Muscle of leg (tissue), 11 donors: ENCODE data around the gene CDH23. TPM values are rescaled to one million over a fixed set of nuclear protein-coding genes. Genes with fewer than 3 reads are reported as not detected.
A peak's percentile ranks its signal among the peaks of the same experiment; 100 is the strongest.

Source experiments
- DNase-seq: peaks from one replicate; pipeline ENCODE4 v3.0.0; 2013
- H3K27ac ChIP-seq: one replicate; pipeline ENCODE4 v1.5.1; 2013; ENCODE audit warnings: mild to moderate bottlenecking, low read length, control low read depth
- H3K27me3 ChIP-seq: one replicate; pipeline ENCODE4 v1.6.1; 2013; ENCODE audit warnings: low read length; ENCODE audit not compliant: control insufficient read depth, insufficient read depth
- H3K36me3 ChIP-seq: one replicate; pipeline ENCODE4 v1.6.1; 2013; ENCODE audit warnings: low read length; ENCODE audit not compliant: control insufficient read depth, insufficient read depth
- H3K4me1 ChIP-seq: one replicate; pipeline ENCODE4 v1.6.1; 2013; ENCODE audit warnings: low read length; ENCODE audit not compliant: control insufficient read depth, insufficient read depth
- H3K4me3 ChIP-seq: one replicate; pipeline ENCODE4 v1.5.1; 2013; ENCODE audit warnings: low read length, control low read depth
- H3K9me3 ChIP-seq: replicated peaks from 2 replicates; pipeline ENCODE4 v1.6.1; 2013; ENCODE audit warnings: low read depth, low read length; ENCODE audit not compliant: control insufficient read depth
- WGBS: methylation state at CpG from one replicate; pipeline ENCODE4 v1.1.5; 2013; ENCODE audit warnings: missing lambda C conversion rate; ENCODE audit not compliant: insufficient coverage; 5-methylcytosine and 5-hydroxymethylcytosine counted together
- polyA plus RNA-seq, 8 donors: library from polyadenylated mRNA; unstranded; fragments of 120-200 nt; gene quantifications; one replicate each; pipeline versions ENCODE4 v1.2.1 to v1.2.3, GENCODE V29; 2013; ENCODE audit warnings: inconsistent platforms in 1 of 8, low replicate concordance in 1 of 8; ENCODE audit not compliant: insufficient read length in 8 of 8, insufficient read depth in 1 of 8
- total RNA-seq: library from RNA; stranded (reverse); fragments of 120-200 nt; gene quantifications from one replicate; pipeline ENCODE4 v1.2.4, GENCODE V29; 2013

The CDH23 gene
- total and polyA plus RNA-seq, 9 donors: 3.4 to 5.7 (median 4.9) TPM

DNA sequence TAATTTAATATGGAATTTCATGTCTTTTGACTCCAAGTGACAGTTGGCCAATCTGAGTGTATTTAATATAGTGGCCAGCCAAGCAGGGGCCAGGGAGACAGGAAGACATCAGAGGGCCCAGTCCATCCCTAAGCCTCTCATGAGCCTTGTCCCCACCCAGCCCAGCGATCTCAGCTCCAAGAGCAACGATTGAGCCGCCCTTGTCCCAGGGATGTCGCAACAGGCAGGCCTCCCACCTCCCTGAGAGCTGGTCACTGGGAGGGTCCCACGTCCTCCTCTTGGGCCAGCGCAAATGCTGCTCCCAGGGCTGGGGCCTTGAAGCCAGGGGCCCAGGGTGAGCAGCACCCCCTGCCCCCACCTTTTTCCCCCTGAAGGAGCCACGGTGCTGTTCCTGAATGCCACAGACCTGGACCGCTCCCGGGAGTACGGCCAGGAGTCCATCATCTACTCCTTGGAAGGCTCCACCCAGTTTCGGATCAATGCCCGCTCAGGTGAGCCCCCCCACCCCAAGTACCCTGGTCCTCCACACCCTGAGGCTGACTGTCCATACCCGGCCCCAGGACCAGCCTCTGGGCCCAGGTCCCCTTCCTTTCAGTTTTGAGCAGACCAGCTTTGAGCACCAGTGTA, 293.5 kb downstream of the CDH23 start:
- no peak for DNase-seq
- H3K4me1 ChIP-seq: peaks cover 25% of the 10 kb centered on the region
- H3K9me3 ChIP-seq: peaks cover 5% of the 10 kb centered on the region
- no peaks in the 10 kb centered on the region for H3K36me3 ChIP-seq
- H3K27me3 ChIP-seq: no peaks in the 10 kb centered on the region
- H3K27ac ChIP-seq: no peak overlapping the region
- H3K4me3 ChIP-seq: no peak overlapping the region
- 77% methylated on average over 9 of the region's 13 CpGs for WGBS

DNA sequence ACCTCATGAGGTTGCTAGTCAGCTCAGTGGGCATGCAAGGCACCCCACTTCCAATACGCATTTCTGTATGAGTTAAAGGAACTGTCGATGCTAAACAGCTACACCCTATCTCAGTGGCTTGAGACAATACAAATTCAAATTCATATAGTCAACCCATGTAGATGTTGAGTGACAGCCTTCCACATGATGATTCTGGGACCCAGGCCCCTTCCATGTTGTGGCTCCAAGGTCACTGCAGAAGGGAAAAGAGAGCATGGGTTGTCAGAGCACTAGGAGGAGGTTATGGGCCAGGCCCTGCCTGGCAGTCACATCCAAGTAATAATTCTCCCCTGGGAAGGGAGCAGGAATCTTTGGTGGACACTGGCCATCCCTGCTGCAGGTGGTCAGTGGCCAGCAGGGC, 294.7 kb downstream of the CDH23 start:
- WGBS: no CpG with 5 or more reads among the region's 2 CpGs
- H3K27me3 ChIP-seq: no peaks in the 10 kb centered on the region
- H3K27ac ChIP-seq: no peak overlapping the region
- no peak for DNase-seq
- H3K4me1 ChIP-seq: peaks cover 32% of the 10 kb centered on the region
- H3K4me3 ChIP-seq: no peak overlapping the region
- peaks cover 5% of the 10 kb centered on the region for H3K9me3 ChIP-seq
- H3K36me3 ChIP-seq: no peaks in the 10 kb centered on the region

DNA sequence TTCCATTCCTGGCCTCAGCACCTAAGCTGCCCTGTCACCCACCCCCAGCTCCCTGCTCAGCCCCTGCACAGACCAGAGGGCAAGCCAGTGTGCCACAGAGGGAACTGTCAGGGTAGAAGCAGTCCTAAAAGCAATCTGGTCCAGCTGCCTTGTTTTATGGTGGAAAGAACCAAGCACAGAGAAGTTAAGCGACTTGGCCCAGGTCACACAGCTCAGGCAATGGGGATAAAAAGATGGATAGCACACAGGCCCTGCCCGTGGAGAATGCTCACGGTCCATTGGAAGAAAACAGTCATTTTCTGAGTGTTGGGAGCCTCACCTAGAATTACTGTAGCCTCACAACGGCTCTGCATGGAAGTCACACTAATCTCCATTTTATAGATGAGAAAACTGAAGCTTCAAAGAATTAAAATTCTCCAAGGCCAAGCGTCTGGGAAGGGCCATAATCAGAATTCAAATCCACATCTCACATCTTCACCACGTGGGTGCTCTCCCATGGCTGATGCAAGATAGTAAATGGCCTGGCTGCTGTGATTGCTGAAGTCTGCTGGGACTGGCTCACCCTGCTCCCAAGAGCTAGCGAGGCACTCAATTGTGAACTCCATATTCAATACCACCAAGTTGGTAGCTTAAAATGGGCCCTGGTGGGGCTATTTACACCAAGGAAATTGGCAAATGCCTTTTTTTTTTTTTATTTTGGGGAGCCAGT, 296.0 kb downstream of the CDH23 start:
- H3K9me3 ChIP-seq: peaks cover 5% of the 10 kb centered on the region
- WGBS: 70% methylated on average over 2 of the region's 7 CpGs
- peaks cover 29% of the 10 kb centered on the region for H3K4me1 ChIP-seq
- H3K27me3 ChIP-seq: no peaks in the 10 kb centered on the region
- no peak overlapping the region for H3K4me3 ChIP-seq
- no peaks in the 10 kb centered on the region for H3K36me3 ChIP-seq
- peak overlapping the region; percentile 49 for H3K27ac ChIP-seq
- DNase-seq: no peak

DNA sequence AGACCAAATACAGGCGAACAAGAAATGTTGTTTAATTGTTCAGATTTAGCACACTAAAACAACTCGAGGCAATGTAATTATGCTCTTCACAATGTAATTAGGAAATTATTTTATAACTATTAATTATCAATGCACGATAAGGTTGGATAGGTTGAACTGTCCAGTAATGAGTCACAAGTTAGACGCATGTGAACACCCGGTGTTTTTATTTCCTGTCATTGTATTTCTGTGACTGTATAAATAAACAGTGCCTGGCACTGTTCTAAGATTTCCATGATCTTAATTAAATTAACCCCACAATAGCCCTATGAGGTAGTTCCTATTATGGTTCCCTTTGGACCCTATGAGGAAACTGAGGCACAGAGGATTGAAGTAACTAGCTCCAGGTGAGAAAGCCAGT, 296.7 kb downstream of the CDH23 start:
- H3K27ac ChIP-seq: peak overlapping the region; percentile 49
- DNase-seq: no peak
- H3K36me3 ChIP-seq: no peaks in the 10 kb centered on the region
- H3K4me3 ChIP-seq: no peak overlapping the region
- no CpG with 5 or more reads among the region's 5 CpGs for WGBS
- H3K9me3 ChIP-seq: peaks cover 5% of the 10 kb centered on the region
- no peaks in the 10 kb centered on the region for H3K27me3 ChIP-seq
- H3K4me1 ChIP-seq: peaks cover 29% of the 10 kb centered on the region

DNA sequence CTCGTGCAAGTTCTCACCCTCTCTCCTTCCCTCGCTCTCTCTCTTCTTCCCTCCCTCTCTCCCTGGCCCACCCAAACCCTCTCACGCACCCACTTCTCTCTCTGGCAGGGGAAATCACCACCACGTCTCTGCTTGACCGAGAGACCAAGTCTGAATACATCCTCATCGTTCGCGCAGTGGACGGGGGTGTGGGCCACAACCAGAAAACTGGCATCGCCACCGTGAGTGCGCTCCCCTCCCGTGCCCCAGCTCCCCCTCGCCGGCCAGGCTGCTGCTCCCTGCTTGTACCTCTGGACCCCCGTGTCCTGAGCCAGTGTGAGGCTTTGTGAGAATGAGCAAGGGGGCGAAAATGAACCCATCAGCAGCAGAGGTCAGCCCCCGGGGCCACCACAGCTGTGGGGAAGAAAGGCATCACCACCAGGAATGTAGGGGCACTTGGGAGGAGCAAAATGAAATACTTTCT, 297.4 kb downstream of the CDH23 start:
- Histone ChIP-seq H3K27ac (peak overlapping the region; percentile 42), H3K36me3 (no peaks in the 10 kb centered on the region), H3K4me1 (peaks cover 29% of the 10 kb centered on the region), H3K4me3 (no peak overlapping the region), H3K27me3 (peaks cover 2% of the 10 kb centered on the region), H3K9me3 (peaks cover 3% of the 10 kb centered on the region)
- no peak for DNase-seq
- 76% methylated on average over 18 of the region's 18 CpGs for WGBS

DNA sequence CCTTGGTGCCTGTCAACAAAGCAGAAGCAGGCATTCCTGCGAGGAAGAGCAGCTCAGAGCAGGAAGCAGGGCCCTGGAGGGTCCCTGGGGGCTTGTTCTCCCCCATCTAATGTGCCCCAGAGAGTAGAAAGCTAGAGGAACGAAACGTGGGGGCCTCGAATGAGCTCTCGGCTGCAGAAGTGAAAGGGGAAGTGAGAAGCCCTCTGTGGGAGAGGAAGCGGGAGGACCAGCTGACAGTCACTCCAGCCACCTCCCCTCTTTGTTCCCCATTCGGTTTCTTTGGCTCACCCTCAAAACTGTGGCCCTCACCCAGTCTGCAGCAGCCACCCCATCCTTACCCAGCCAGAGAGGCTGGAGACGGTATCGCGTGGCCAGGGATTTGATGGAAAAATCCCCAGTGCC, 297.8 kb downstream of the CDH23 start:
- peak overlapping the region; percentile 42 for H3K27ac ChIP-seq
- DNase-seq: peak; percentile 74

DNA sequence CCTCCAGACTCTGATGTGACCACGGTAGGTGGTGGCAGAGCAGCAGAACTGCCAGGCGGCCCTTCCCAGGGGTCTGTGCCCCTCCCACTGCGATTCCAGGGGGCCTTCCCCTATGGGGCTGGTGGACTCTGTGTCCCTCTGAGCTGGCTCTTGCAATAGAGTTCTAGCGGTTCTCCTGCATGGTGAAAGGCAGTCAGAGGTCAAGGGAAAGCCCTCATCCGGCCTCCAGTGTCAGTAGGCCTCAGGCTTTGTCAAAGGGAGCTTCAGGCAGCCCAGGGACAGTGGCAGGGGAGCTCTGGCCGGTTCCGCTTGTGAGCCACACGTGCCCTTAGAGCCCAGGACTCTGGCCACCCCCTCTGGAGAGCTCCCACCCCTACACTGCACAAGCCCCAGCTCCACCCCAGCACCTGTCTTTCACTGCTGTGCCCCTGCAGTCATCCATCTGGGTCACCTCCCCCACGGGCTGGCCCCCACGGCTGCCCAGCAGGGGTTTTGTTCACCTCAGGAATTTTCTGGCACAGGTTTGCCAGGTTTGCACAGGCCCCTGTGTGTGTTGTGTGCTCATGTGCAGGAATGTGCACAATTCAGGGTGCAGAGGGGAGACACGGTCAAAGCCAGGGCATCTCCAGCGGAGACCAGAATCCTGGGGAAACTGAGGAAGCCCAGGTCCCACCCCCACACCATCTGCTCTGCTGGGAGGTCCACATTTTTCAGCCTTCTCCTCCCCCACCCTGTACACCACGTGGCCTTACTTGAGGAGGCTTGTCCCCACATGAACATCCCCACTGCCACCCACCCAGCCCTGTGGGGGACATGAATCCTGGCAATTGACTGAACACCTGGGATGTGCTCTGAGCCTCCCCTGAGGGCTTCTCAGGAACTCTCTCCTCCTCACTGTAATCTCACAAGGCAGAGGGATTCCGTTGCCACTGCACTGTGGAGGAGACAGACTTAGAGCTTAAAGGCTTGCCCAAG, 299.1 kb downstream of the CDH23 start:
- H3K4me1 ChIP-seq: peaks cover 29% of the 10 kb centered on the region

More for the DNA sequence above, 297.8 kb downstream of the CDH23 start:
- Histone ChIP-seq H3K27me3 (peaks cover 2% of the 10 kb centered on the region), H3K4me1 (peaks cover 29% of the 10 kb centered on the region), H3K4me3 (no peak overlapping the region), H3K9me3 (peaks cover 3% of the 10 kb centered on the region), H3K36me3 (no peaks in the 10 kb centered on the region)
- WGBS: 14% methylated on average over 1 of the region's 10 CpGs

DNA sequence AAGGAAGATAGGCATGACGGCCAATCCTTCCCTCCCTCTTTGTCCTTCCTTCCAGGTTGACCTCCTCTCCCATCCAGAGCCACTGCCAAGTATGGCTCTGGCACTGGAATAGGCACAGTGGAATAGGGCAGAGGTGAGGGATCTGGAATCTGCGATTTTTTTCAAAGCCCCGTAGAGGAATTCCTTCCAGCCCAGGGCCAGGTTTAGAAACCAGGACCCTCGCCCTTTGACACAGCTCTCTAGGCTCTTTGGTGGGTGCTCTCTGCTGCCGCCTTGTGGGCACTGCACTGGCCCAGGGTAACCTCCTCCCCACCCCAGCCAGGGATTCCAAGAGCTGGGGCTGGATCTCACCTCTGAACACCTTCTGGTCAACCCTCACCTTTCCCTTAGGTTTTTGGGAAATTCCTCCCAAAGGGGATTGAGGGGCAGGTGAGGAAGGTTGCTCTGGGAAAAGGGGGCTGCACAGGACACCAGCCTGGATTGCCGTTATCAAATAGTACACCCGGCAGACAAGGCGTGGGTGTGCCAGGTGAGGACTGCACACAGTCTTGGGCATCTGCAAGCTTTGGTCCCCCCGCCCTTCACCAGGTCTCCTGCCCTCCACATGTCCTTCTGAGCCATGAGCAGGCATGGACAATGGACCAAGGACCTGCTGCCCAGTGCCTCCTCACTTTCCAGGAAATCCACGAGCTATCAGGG, 300.1 kb downstream of the CDH23 start:
- H3K4me1 ChIP-seq: peaks cover 29% of the 10 kb centered on the region
- no peak for DNase-seq
- 63% methylated on average over 9 of the region's 10 CpGs for WGBS

More for the DNA sequence above, 299.1 kb downstream of the CDH23 start:
- peaks cover 3% of the 10 kb centered on the region for H3K9me3 ChIP-seq
- WGBS: 78% methylated on average over 9 of the region's 14 CpGs
- no peak overlapping the region for H3K27ac ChIP-seq
- H3K4me3 ChIP-seq: no peak overlapping the region
- H3K36me3 ChIP-seq: no peaks in the 10 kb centered on the region
- H3K27me3 ChIP-seq: peaks cover 2% of the 10 kb centered on the region
- DNase-seq: no peak

DNA sequence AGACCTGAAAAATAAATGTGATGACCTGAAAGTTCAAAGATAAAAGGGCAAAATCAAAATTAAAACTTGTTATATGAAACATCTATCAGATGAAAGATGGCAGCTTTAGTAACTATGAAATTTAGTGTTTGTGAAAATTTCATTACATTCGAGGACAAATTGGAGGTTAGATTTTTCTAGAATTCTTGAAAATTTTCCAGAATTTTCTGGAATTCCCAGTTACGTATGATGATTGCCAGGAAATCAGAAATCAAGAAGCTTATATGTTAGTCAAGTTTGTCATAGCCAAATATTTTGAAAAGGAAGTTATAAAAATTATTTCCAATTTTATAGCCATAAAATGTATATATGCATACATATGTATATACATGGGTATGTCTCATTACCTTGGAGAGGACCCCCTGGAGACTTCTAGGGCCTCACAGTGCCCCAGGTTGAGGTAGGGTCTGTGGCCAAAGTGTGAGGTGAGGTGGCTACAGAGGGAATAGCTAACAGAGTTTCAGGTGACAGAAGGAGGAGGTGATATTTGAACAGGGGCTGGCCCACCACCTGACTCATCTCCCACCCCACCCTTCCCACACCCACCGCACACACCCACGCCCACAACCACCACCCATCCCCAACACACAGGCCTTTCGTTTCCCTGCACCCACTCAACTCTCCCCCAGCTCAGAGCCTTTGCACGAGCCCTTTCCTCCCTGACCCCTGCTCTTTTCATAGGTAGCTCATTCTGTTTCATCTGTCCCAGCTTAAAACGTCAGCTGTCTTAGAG, 301.4 kb downstream of the CDH23 start:
- peaks cover 29% of the 10 kb centered on the region for H3K4me1 ChIP-seq
- WGBS: 71% methylated on average over 5 of the region's 7 CpGs

More for the DNA sequence above, 300.1 kb downstream of the CDH23 start:
- Histone ChIP-seq H3K27me3 (peaks cover 2% of the 10 kb centered on the region), H3K27ac (no peak overlapping the region), H3K9me3 (no peaks in the 10 kb centered on the region), H3K36me3 (no peaks in the 10 kb centered on the region), H3K4me3 (no peak overlapping the region)

More for the DNA sequence above, 301.4 kb downstream of the CDH23 start:
- no peaks in the 10 kb centered on the region for H3K36me3 ChIP-seq
- no peak overlapping the region for H3K27ac ChIP-seq
- H3K4me3 ChIP-seq: no peak overlapping the region
- H3K9me3 ChIP-seq: no peaks in the 10 kb centered on the region
- peaks cover 2% of the 10 kb centered on the region for H3K27me3 ChIP-seq
- DNase-seq: no peak
